ENCODE results near the gene IMPG2.

Gene IMPG2

GRCh38 chr3:101259485-101260341 is 60.7 kb downstream of the IMPG2 start:
- no peak for DNase-seq (ENCODE audit: low read depth in 2 of 2)
- no peak overlapping the region for H3K4me3 ChIP-seq (replicated peaks in 1 of 2; ENCODE audit: low read depth in 2 of 2, low read length in 2 of 2)
- TF ChIP-seq, protein P1, sequence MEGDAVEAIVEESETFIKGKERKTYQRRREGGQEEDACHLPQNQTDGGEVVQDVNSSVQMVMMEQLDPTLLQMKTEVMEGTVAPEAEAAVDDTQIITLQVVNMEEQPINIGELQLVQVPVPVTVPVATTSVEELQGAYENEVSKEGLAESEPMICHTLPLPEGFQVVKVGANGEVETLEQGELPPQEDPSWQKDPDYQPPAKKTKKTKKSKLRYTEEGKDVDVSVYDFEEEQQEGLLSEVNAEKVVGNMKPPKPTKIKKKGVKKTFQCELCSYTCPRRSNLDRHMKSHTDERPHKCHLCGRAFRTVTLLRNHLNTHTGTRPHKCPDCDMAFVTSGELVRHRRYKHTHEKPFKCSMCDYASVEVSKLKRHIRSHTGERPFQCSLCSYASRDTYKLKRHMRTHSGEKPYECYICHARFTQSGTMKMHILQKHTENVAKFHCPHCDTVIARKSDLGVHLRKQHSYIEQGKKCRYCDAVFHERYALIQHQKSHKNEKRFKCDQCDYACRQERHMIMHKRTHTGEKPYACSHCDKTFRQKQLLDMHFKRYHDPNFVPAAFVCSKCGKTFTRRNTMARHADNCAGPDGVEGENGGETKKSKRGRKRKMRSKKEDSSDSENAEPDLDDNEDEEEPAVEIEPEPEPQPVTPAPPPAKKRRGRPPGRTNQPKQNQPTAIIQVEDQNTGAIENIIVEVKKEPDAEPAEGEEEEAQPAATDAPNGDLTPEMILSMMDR (IDR thresholded peaks at IDR 0.05; ENCODE audit: low read depth, low read length) = no peak

DNA sequence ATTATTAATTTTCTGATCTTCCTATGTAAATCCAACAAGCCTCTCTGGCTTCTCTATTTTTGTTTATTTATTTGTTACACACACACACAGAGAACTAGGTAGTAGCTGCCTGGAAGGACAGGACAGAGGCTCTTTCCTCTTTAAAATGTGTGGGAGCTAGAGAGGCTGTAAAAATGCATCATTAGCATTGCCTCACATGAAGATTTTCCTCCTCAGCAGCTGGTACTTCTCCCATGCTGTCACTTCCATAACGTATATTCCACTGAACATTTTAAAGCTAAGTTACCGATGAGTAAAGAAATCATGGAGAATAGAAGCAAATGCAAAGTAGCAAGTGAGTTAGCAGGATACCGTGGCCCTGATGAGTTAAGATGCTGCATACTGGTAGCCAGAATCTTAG is 63.9 kb downstream of the IMPG2 start:
- no peak overlapping the region for H3K4me3 ChIP-seq (replicated peaks in 1 of 2; ENCODE audit: low read depth in 2 of 2, low read length in 2 of 2)
- TF ChIP-seq, protein P1 (IDR thresholded peaks at IDR 0.05; ENCODE audit: low read depth, low read length) = no peak
- DNase-seq (ENCODE audit: low read depth in 2 of 2) = peak in 1 of 2 donors; percentile 11

GRCh38 chr3:101255441-101255840 is 64.9 kb downstream of the IMPG2 start:
- H3K4me3 ChIP-seq (replicated peaks in 1 of 2; ENCODE audit: low read depth in 2 of 2, low read length in 2 of 2) = no peak overlapping the region
- DNase-seq (ENCODE audit: low read depth in 2 of 2) = no peak
- TF ChIP-seq, protein P1 (IDR thresholded peaks at IDR 0.05; ENCODE audit: low read depth, low read length) = no peak

- DNase-seq (ENCODE audit: low read depth in 2 of 2) = peak in 1 of 2 donors; percentile 5
- no peak overlapping the region for H3K4me3 ChIP-seq (replicated peaks in 1 of 2; ENCODE audit: low read depth in 2 of 2, low read length in 2 of 2)
- TF ChIP-seq, protein P1 (IDR thresholded peaks at IDR 0.05; ENCODE audit: low read depth, low read length) = no peak
These were observed 67.0 kb downstream of the IMPG2 start for GRCh38 chr3:101253396-101253795.

DNA sequence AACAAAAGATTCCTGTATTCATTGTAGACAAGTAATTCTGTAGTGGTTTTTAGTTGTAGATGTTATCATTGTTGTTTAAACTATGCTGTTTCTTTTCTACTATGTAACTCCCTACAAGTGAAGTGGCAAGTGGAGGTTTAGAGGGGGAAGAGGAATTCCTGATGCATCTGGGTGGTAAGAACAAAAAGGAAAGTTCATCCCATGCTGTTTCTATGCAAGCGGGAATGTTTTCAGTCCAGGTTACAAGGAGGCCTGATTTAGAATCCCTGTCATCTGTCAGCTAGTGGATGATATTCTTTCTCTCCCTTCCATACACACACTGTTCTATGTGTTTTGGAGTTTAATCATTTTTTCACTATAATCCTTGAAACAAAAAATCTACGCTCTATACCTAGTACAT is 67.4 kb downstream of the IMPG2 start:
- TF ChIP-seq, protein P1 (IDR thresholded peaks at IDR 0.05; ENCODE audit: low read depth, low read length) = no peak
- no peak overlapping the region for H3K4me3 ChIP-seq (replicated peaks in 1 of 2; ENCODE audit: low read depth in 2 of 2, low read length in 2 of 2)
- DNase-seq (ENCODE audit: low read depth in 2 of 2) = no peak

GRCh38 chr3:101252307-101252706 is 68.1 kb downstream of the IMPG2 start:
- TF ChIP-seq, protein P1 (IDR thresholded peaks at IDR 0.05; ENCODE audit: low read depth, low read length) = no peak
- no peak overlapping the region for H3K4me3 ChIP-seq (replicated peaks in 1 of 2; ENCODE audit: low read depth in 2 of 2, low read length in 2 of 2)
- DNase-seq (ENCODE audit: low read depth in 2 of 2) = no peak
